GM12872 (cell line): ENCODE data around the gene VMAC.

Source experiments
- TF ChIP-seq, protein P1 (sequence below): IDR thresholded peaks from 3 replicates; pipeline ENCODE4 v1.5.1; 2011; ENCODE audit warnings: low read depth, mild to moderate bottlenecking, low read length, moderate library complexity; ENCODE audit not compliant: insufficient read depth

VMAC gene

GRCh38 chr19:5867201-5868136 lies 37.2 kb upstream of the VMAC start:
- TF ChIP-seq, protein P1, sequence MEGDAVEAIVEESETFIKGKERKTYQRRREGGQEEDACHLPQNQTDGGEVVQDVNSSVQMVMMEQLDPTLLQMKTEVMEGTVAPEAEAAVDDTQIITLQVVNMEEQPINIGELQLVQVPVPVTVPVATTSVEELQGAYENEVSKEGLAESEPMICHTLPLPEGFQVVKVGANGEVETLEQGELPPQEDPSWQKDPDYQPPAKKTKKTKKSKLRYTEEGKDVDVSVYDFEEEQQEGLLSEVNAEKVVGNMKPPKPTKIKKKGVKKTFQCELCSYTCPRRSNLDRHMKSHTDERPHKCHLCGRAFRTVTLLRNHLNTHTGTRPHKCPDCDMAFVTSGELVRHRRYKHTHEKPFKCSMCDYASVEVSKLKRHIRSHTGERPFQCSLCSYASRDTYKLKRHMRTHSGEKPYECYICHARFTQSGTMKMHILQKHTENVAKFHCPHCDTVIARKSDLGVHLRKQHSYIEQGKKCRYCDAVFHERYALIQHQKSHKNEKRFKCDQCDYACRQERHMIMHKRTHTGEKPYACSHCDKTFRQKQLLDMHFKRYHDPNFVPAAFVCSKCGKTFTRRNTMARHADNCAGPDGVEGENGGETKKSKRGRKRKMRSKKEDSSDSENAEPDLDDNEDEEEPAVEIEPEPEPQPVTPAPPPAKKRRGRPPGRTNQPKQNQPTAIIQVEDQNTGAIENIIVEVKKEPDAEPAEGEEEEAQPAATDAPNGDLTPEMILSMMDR, result no peak

GRCh38 chr19:5870986-5871394 lies 33.7 kb upstream of the VMAC start:
- TF ChIP-seq, protein P1, result no peak

DNA sequence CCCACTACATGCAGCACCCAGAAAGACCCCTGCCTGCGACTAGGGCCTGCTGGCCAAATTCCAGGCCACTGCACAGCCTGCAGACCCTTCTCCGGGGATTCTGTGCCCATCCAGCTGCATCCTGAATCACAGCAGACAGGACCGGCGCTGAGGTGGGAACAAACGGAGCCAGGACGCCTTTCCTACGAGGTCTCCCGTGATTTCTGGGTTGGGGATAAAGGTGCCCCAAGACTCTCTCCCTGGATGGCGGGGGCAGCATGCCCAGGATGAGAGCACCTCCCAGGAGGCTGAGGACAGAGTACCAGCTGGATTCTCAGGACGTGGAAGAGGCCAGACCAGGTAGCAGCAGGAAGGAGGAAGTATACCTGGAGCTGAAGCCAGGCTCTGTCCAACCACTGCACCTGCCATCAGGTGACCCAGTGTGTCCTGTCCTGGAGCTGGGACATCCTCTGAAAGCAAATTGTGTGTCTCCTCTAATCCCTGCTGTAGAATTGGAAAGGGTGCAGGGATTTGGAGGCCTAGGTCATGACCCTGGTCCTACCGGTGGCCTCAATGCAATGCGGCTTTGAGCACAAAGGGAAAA lies 31.0 kb upstream of the VMAC start:
- TF ChIP-seq, protein P1, result no peak

- TF ChIP-seq, protein P1, result no peak
These were observed 27.2 kb upstream of the VMAC start for GRCh38 chr19:5877427-5877826.

GRCh38 chr19:5877882-5878281 lies 26.8 kb upstream of the VMAC start:
- TF ChIP-seq, protein P1, result no peak

DNA sequence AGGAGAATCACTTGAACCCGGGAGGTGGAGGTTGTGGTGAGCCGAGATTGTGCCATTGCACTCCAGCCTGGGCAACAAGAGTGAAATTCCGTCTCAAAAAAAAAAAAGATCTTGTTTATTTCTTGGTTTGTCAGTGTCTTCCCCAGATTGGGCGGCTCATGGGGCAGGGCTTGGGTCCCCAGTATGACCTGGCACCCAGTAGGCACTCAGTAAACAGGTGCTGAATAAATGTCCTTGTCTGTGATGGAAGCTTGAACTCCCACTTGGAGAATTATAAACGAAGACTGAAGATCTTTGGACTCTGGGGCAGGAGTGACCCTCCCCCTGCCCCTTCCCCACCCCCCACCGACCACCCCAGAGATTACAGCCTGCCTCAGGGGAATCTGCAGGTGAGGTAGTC lies 24.5 kb upstream of the VMAC start:
- TF ChIP-seq, protein P1, result no peak

DNA sequence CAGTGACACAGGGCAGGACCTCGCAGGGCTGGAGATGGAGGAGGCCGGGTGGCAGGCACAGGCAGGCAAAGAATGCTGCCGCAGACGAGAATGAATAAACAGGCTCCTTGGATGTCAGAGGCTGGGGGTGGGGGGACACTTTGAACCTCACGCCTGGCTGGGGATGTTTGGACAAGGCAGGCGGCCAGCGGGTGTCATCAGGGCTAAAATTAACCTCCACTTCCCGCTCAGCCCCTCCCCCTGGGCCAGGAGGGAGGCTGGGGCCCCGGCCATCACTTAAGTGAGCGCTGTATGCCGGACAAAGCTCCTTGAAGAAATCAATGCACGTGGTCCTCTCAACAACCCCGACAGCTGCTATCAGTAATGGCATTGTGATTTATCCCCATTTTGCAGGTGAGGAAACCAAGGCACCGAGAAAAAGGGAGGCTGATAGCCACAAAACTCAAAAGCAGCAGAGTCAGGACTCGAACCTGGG lies 24.0 kb upstream of the VMAC start:
- TF ChIP-seq, protein P1, result no peak
